Prostate gland (tissue), 2 donors: ENCODE results near the gene C22orf31. TPM values are rescaled to one million over a fixed set of nuclear protein-coding genes. Genes with fewer than 3 reads are reported as not detected.

ENCODE experiments used
- DNase-seq: peaks from one replicate; pipeline ENCODE4 v3.0.0-alpha.2; 2019; ENCODE audit warnings: low spot score
- H3K27ac ChIP-seq, 2 donors: fragments of 200-600 bp; sonication (generic); 2 replicates each; pipeline ENCODE4 v1.5.1; 2017 to 2019
- H3K27me3 ChIP-seq: fragments of 200-600 bp; sonication (generic); replicated peaks from 2 replicates; pipeline ENCODE4 v1.5.1; 2019; ENCODE audit not compliant: insufficient read depth
- H3K36me3 ChIP-seq, 2 donors: fragments of 200-600 bp; sonication (generic); 1 replicate in 1 of 2; 2 replicates in 1 of 2; pipeline versions ENCODE4 v1.5.1 to v1.8.1; 2017 to 2019
- H3K4me1 ChIP-seq: fragments of 200-600 bp; sonication (generic); replicated peaks from 2 replicates; pipeline ENCODE4 v1.5.1; 2019
- H3K4me3 ChIP-seq, 2 donors: fragments of 200-600 bp; sonication (generic); 2 replicates each; pipeline ENCODE4 v1.5.1; 2017 to 2019
- H3K9me3 ChIP-seq: fragments of 200-600 bp; sonication (generic); 2 replicates; pipeline ENCODE4 v1.5.1; 2017
- CTCF ChIP-seq, 4 experiments: fragments of 200-600 bp in 2 of 4; fragments of 450-650 bp in 2 of 4; sonication (generic) in 2 of 4; IDR thresholded peaks; 1 replicate in 3 of 4; 2 replicates in 1 of 4; pipeline ENCODE4 v1.5.1; 2016 to 2019; ENCODE audit warnings: antibody characterized with exemption in 4 of 4, mild to moderate bottlenecking in 2 of 4, moderate library complexity in 2 of 4
- POLR2A ChIP-seq: fragments of 450-650 bp; IDR thresholded peaks from one replicate; pipeline ENCODE4 v1.6.1; 2016; ENCODE audit warnings: antibody characterized with exemption, mild to moderate bottlenecking
- POLR2AphosphoS5 ChIP-seq: sonication (generic); formaldehyde crosslinking; IDR thresholded peaks from one replicate; pipeline ENCODE4 v1.6.1; 2017; ENCODE audit warnings: antibody characterized with exemption
- WGBS: methylation state at CpG from one replicate; pipeline ENCODE4 v1.1.5; 2018; 5-methylcytosine and 5-hydroxymethylcytosine counted together
- intact Hi-C: fragments of 100-400 bp; cut with DNase I; formaldehyde crosslinking; loops from one replicate; pipeline ENCODE4 v1.14.2; 2022
- total RNA-seq, 2 donors: library from RNA; depleted of rRNA; stranded (reverse); fragments of >200 nt; gene quantifications; one replicate each; pipeline ENCODE4 v1.1.0, GENCODE V29; 2016

The C22orf31 gene
- total RNA-seq, 2 donors from 2014 or later = 0.36 to 1.4 TPM

- Histone ChIP-seq H3K9me3 (no peaks in the 10 kb centered on the region), H3K36me3 (no peaks in the 10 kb centered on the region), H3K4me1 (peaks cover 5% of the 10 kb centered on the region), H3K27me3 (no peaks in the 10 kb centered on the region), H3K4me3 (no peak overlapping the region), H3K27ac (peak overlapping the region; percentile 74 to 83)
- intact Hi-C loops = no loop called here
- no peak for TF ChIP-seq POLR2A
- no peak for TF ChIP-seq CTCF (IDR thresholded peaks at IDR 0.05)
- TF ChIP-seq POLR2AphosphoS5 = no peak
- no peak for DNase-seq
- WGBS = 78% methylated on average over 9 of the region's 9 CpGs
Observed at GRCh38 chr22:29029202-29030000, 32.2 kb downstream of the C22orf31 start.

GRCh38 chr22:29028468-29028867 is 33.2 kb downstream of the C22orf31 start:
- Histone ChIP-seq H3K4me1 (peaks cover 5% of the 10 kb centered on the region), H3K4me3 (no peak overlapping the region), H3K27ac (no peak overlapping the region), H3K27me3 (no peaks in the 10 kb centered on the region), H3K36me3 (no peaks in the 10 kb centered on the region), H3K9me3 (no peaks in the 10 kb centered on the region)
- DNase-seq = no peak
- TF ChIP-seq POLR2AphosphoS5 (no peak), CTCF (IDR thresholded peaks at IDR 0.05) (no peak), POLR2A (no peak)
- intact Hi-C loops = no loop called here
- WGBS = 85% methylated on average over 4 of the region's 4 CpGs

GRCh38 chr22:29026579-29026978 is 35.1 kb downstream of the C22orf31 start:
- DNase-seq = no peak
- Histone ChIP-seq H3K9me3 (no peaks in the 10 kb centered on the region), H3K4me1 (peaks cover 5% of the 10 kb centered on the region), H3K27ac (no peak overlapping the region), H3K4me3 (no peak overlapping the region), H3K36me3 (no peaks in the 10 kb centered on the region), H3K27me3 (no peaks in the 10 kb centered on the region)
- no peak for TF ChIP-seq POLR2A
- no peak for TF ChIP-seq POLR2AphosphoS5
- TF ChIP-seq CTCF (IDR thresholded peaks at IDR 0.05) = no peak
- 99% methylated on average over 3 of the region's 3 CpGs for WGBS
- intact Hi-C loops = no loop called here

- no peak overlapping the region for H3K4me3 ChIP-seq
- no peak overlapping the region for H3K27ac ChIP-seq
- intact Hi-C loops = no loop called here
- no peaks in the 10 kb centered on the region for H3K4me1 ChIP-seq
- no peaks in the 10 kb centered on the region for H3K36me3 ChIP-seq
- H3K9me3 ChIP-seq = no peaks in the 10 kb centered on the region
- DNase-seq = no peak
- no peak for TF ChIP-seq POLR2A
- TF ChIP-seq POLR2AphosphoS5 = no peak
- TF ChIP-seq CTCF (IDR thresholded peaks at IDR 0.05) = no peak
- 48% methylated on average over 3 of the region's 3 CpGs for WGBS
- H3K27me3 ChIP-seq = no peaks in the 10 kb centered on the region
Observed at GRCh38 chr22:29023172-29023796, 38.3 kb downstream of the C22orf31 start.
